Epithelial cell of esophagus (primary cell): Measurements from ENCODE around the gene CKMT2.

Experiments used
- DNase-seq: peaks from one replicate; pipeline ENCODE4 v3.0.0; 2010; ENCODE audit warnings: low read depth
- H3K4me3 ChIP-seq: 2 replicates; pipeline ENCODE4 v1.5.1; 2011; ENCODE audit warnings: mild to moderate bottlenecking, low read length, control low read depth
- CTCF ChIP-seq: IDR thresholded peaks from 2 replicates; pipeline ENCODE4 v1.5.1; 2011; ENCODE audit warnings: low read depth, mild to moderate bottlenecking, low read length, control low read depth, inconsistent platforms; ENCODE audit not compliant: insufficient read depth; ENCODE audit errors: missing control alignments

CKMT2 gene

DNA sequence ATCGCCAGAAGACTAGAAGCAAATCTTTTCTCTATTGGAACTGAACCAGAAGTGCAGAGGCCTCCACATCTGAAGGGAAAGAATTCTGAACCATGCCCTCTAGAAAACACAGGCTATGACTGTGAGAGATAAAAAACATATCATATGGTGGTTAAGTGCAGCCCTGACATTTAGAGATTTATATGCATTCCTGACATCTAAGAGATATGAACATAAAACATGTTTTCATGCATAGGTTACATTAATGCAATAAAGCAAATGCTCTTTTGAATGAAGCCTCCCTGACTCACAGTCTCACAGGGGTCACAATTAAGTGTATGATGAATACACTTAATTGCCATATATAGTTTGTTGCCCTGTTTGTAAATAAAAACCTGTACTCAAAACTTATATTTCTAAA is 28.9 kb upstream of the CKMT2 start:
- no peak for TF ChIP-seq CTCF
- DNase-seq, result no peak
- no peak overlapping the region for H3K4me3 ChIP-seq

- H3K4me3 ChIP-seq, result no peak overlapping the region
- DNase-seq, result no peak
- TF ChIP-seq CTCF, result no peak
Measured at GRCh38 chr5:81205058-81205457, 28.1 kb upstream of the CKMT2 start.

GRCh38 chr5:81207009-81207408 is 26.1 kb upstream of the CKMT2 start:
- TF ChIP-seq CTCF, result peak; percentile 36
- peak; percentile 25 for DNase-seq
- H3K4me3 ChIP-seq, result no peak overlapping the region

GRCh38 chr5:81208904-81209303 is 24.2 kb upstream of the CKMT2 start:
- no peak overlapping the region for H3K4me3 ChIP-seq
- no peak for TF ChIP-seq CTCF
- peak; percentile 85 for DNase-seq

DNA sequence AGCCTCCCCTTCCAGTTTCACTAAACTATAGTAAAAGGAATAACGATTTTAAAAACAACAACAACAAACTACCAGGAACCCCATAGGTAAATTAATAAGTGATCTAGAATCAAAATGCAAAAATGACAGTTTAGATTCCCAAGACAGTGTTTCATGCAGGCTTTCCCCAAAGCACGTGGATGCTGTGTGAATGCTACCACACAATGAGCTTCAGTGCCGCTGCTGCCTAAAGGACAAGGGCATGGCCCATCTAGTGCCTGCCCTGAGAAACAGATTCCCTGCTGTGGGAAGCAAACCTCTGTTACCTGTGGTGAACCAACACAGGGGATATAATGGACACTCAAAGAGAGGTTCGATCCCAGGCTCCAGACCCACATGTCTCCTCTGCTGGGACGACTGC is 23.7 kb upstream of the CKMT2 start:
- no peak for DNase-seq
- TF ChIP-seq CTCF, result no peak
- H3K4me3 ChIP-seq, result no peak overlapping the region

DNA sequence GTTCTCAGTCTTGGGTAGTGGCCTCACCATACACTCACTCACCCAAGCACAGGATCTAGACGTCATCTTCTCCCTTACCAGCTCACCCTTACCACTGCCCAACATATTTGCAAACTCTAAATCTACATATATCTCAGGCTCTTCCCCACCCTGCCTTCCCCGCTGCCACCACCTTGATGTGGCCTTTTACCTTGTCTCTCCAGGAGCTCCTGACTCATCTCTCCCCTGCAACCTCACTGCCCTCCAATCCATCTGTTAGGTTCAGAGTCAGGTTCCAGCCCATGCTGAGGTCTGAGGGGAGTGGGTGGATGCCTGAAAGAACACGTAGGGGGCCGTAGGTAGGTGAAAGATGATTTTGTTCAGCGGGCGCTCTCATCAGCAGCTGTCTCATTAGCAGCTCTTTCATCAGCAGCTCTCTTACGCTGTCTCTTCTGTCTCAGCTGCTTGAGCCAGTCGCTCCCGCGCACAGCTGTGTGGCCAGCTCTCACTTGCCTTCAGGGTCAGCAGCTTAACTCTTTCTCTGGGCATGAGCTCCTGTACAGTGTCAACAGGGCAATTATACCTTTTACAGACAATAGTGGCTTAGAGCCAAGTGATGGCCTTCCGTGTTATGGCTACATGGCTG is 23.1 kb upstream of the CKMT2 start:
- H3K4me3 ChIP-seq, result no peak overlapping the region
- TF ChIP-seq CTCF, result no peak
- DNase-seq, result no peak

GRCh38 chr5:81212211-81212751 is 20.8 kb upstream of the CKMT2 start:
- no peak for TF ChIP-seq CTCF
- no peak overlapping the region for H3K4me3 ChIP-seq
- no peak for DNase-seq
